PC-9 (cell line): ENCODE measurements around the gene BCL11A.

ENCODE experiments used
- CTCF ChIP-seq: fragments of 200-600 bp; sonication (generic); conservative IDR thresholded peaks from 2 replicates; pipeline ENCODE4 v1.6.1; 2017; ENCODE audit warnings: mixed run types, antibody characterized with exemption, mild to moderate bottlenecking, moderate library complexity
- EZH2 ChIP-seq: fragments of 200-600 bp; sonication (generic); IDR thresholded peaks from 2 replicates; pipeline ENCODE4 v1.8.0; 2017; ENCODE audit warnings: antibody characterized with exemption, low read depth

GRCh38 chr2:60513996-60514395, 39.5 kb downstream of the BCL11A start:
- no peak for TF ChIP-seq EZH2
- TF ChIP-seq CTCF: no peak
